Endothelial cell of hepatic sinusoid (primary cell): ENCODE results near the gene CHMP5.

Source experiments
- in situ Hi-C: cut with HindIII; loops from 2 replicates; pipeline ENCODE4 v1.10.0; 2017; ENCODE audit warnings: low sequenced_read_pairs

Gene CHMP5

GRCh38 chr9:33264473-33265177, at the start of gene CHMP5, which contains the start of gene BAG1:
CHMP5 (plus strand) TSS chr9:33265049; CDS start chr9:33265079, 30 bp downstream.
BAG1 (minus strand) TSS chr9:33264708.
- in situ Hi-C loops = no loop called here

GRCh38 chr9:33220681-33221567, 43.9 kb upstream of the CHMP5 start:
- in situ Hi-C loops = loop anchor here (5.0 kb wide), 1 partner anchor 49 kb away; no protein-coding TSS in a partner anchor

DNA sequence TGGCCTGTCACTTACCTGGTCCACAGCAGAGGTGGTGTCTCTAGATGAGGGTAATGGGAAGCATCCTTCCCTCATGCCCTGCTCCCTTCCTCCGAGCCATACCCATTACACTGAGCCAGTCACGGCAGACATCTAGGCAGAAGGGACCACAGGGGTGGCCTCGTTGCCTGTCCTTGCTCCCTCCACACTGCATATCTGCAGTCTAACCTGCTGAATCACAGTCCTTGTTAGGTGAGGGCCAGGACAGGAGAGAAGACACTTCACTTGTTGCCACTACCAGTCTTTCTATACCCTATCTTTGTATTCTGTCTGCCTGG, 43.3 kb upstream of the CHMP5 start:
- in situ Hi-C loops = loop anchor here (5.0 kb wide), 1 partner anchor 49 kb away; no protein-coding TSS in a partner anchor

GRCh38 chr9:33222031-33222430, 42.8 kb upstream of the CHMP5 start:
- in situ Hi-C loops = loop anchor here (5.0 kb wide), 1 partner anchor 50 kb away; no protein-coding TSS in a partner anchor

DNA sequence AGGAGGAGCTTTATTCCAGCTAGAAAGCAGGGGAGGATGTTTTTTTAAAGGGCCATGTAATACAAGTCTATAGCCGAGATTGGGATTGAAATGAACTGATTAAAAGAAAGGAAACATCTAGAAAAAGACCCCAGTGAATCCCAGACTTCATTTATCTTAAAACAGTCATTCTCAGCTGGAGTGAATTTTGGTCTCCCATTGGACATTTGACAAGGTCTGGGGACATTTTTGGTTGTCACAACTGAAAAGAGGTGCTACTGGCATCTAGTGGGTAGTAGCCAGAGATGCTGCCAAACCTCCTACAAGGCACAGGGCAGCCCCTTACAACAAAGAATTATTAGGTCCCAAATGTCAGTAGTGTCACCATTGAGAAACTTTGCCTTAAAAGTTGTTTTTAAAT, 41.2 kb upstream of the CHMP5 start:
- in situ Hi-C loops = loop anchor here (5.0 kb wide), 1 partner anchor 51 kb away; no protein-coding TSS in a partner anchor

GRCh38 chr9:33225319-33226147, 39.3 kb upstream of the CHMP5 start:
- in situ Hi-C loops = loop anchor here (5.0 kb wide), 1 partner anchor 148 kb away; the partner anchor contains the start of gene SMU1

- in situ Hi-C loops = loop anchor here (5.0 kb wide), 1 partner anchor 150 kb away; the partner anchor contains the start of gene SMU1
These were observed 37.8 kb upstream of the CHMP5 start for GRCh38 chr9:33227008-33227398.

DNA sequence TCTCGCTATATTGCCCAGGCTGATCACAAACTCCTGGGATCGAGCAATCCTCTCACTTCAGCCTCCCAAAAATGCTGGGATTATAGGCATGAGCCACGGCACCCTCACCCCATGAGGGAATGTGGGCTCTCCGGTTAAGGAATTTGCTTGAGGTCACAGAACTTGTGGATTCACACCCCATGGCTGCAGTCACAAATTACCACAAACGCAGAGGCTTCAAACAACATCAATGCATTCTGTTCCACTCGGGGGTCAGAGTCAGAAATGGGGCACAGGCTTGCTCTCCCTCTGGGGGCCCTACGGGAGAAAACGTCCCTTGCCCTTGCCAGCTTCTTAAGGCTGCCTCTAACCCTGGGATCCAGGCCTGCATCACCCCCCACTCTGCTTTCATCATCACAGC, 37.1 kb upstream of the CHMP5 start:
- in situ Hi-C loops = loop anchor here (5.0 kb wide), 1 partner anchor 150 kb away; the partner anchor contains the start of gene SMU1

GRCh38 chr9:33228606-33229005, 36.2 kb upstream of the CHMP5 start:
- in situ Hi-C loops = loop anchor here (5.0 kb wide), 1 partner anchor 151 kb away; the partner anchor contains the start of gene SMU1

DNA sequence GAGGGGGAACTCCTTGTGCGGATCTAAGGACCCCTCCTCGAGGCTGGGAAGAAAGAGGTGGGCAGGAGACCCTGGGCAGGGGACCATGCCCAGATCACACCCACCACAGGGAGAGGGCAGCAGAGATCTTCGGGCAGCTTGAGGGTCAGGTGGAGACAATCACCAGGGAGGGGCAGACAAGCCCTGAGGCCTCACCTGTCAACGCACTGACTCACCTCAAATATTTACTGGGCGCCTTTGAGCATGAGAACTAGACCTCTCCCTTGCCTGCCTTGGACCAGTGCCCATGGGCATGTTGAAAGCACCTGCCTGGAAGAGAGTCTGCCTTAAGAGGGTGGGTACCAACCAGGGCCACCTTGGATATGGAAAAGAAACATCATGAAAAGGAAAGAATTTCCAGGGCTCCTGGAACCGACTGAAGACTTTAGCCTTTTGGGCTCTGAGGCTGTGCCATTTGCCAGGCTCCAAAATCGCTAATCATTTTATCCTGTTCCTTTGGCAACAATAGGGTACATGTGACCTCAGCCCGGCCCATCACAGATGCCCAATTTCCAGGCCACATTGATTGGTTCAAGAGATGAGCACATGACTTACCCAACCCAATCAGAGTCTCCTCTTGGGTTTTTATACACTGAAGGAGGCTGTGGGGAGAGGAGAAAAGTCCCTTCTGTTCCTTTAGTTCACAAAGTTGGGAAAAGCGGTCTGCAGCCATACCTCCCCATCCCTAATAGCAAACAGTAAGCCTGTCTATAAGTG, 35.3 kb upstream of the CHMP5 start:
- in situ Hi-C loops = loop anchor here (5.0 kb wide), 1 partner anchor 152 kb away; the partner anchor contains the start of gene SMU1

DNA sequence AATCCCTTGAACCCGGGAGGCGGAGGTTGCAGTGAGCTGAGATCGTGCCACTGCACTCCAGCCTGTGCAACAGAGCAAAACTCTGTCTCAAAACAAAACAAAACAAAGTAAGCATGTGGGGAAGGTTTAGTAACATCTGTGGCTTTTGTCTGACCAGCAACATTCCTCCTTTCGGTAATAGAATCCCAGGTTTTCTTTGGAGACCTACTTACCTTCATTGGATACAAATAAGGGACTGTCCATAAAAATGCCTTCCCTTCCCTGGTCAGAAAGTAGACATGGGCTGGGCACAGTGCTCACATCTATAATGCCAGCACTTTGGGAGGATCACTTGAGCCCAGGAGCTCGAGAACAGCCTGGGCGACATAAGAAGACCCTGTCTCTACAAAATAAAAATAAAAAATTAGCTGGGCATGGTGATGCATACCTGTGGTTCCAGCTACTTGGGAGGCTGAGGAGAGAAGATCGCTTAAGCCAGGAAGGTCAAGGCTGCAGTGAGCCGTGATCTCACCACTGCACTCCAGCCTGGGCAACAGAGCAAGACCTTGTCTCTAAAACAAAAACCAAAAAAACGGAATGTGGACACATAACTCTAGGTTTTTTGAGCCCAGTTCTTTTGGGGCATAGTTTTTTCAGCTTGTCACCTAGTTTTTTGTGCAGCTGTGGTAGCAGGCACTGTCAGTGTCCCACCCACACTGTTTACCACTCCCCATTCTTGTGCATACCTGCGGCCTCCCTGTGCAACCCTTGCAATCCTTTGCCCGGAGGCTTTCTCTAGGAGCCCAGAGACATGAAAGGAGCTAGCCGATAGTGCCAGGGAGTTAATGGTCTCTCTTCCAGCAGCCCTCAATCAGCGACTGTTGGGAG, 33.9 kb upstream of the CHMP5 start:
- in situ Hi-C loops = no loop called here

- in situ Hi-C loops = no loop called here
These were observed 33.3 kb upstream of the CHMP5 start for GRCh38 chr9:33231623-33231942.

DNA sequence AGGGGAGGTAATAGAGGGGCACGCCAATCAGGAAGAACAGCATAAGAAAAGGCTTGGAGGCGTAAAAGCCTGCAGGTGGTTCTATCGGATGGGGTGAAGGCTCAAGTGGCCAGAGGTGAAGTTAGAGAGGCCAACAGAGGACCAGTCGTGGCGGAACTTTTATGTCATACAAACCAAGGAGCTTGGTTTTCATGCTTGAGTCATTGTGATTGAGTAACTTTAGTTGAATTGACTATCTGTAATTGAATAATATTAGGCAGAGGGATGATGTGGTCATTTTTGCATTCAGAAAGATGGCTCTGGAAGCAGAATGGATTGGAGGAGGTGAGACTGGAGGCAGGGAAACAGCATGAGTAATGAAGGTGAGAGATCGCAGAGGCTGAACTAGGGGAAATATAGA, 32.0 kb upstream of the CHMP5 start:
- in situ Hi-C loops = no loop called here

DNA sequence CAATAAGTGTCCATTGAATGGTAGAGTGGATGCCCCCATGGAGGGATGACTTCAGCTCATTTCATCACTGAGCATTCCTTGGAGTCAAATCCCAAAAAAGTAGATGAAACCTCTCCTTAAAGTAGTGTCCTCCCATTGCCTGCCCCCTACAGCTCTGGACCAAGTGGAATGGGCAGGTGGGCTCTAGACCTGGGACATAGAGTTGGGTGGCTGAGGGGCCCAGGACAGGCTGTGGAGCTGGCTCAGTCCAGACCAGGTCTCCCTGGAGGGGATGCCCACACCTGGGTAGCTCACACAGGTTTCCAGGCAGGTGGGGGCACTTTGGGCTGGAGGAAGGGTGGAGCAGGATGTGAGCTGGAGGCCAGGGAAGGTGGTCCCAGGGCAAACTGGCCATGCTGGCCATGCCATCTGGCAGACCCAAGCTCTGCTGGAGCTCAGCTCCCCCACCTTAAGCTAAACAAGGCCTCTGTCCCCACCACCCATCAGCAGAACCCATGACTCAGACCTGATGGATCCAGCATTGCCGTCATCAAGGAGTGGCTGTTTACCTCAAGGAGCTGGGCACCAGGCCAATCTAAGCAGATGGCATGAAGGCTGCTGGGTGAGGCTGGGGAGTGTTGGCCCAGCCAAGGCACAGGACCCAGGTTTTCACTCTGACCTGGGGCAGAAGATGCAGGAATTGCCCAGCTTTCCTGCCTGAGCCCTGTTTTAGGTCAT, 31.1 kb upstream of the CHMP5 start:
- in situ Hi-C loops = no loop called here

GRCh38 chr9:33234511-33235467, 30.1 kb upstream of the CHMP5 start:
- in situ Hi-C loops = no loop called here

DNA sequence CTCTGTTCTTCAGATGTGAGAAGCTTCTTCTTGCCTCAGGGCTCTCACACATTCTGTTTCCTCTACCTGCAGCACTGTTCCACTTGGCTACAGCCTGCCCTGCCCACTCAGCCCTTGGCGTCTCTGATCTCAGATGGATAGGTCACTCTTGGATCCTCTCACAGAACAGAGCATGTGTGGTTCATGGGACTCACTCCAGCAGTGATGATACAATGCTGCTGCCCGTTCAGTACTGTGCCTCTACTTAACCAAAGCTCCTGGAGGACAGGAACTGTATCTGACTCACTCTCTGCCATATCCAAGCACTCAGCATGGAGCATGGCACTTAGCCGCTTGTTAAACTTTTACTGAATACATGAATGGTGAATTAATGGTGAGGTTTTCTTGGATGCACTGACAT, 28.3 kb upstream of the CHMP5 start:
- in situ Hi-C loops = no loop called here

GRCh38 chr9:33239921-33240320, 24.9 kb upstream of the CHMP5 start, which contains the start of gene SPINK4:
SPINK4 (plus strand) TSS chr9:33240167; CDS start chr9:33240209, 42 bp downstream.
- in situ Hi-C loops = no loop called here
